OCI-LY3 (cell line): ENCODE results near the gene ZNF692.

ENCODE experiments used
- EZH2phosphoT487 ChIP-seq: fragments of 200-600 bp; shearing (Covaris generic); IDR thresholded peaks from 2 replicates; pipeline ENCODE4 v1.6.1; 2018; ENCODE audit warnings: antibody characterized with exemption, mixed run types, low read depth
- TF ChIP-seq, protein P1 (sequence below): fragments of 200-600, 300-600 bp; sonication (generic); IDR thresholded peaks from 2 replicates; pipeline ENCODE4 v1.5.1; 2014; ENCODE audit warnings: antibody characterized with exemption, low read length, low read depth

GRCh38 chr1:248850124-248850523 lies 8.8 kb downstream of the ZNF692 start:
- TF ChIP-seq, protein P1, sequence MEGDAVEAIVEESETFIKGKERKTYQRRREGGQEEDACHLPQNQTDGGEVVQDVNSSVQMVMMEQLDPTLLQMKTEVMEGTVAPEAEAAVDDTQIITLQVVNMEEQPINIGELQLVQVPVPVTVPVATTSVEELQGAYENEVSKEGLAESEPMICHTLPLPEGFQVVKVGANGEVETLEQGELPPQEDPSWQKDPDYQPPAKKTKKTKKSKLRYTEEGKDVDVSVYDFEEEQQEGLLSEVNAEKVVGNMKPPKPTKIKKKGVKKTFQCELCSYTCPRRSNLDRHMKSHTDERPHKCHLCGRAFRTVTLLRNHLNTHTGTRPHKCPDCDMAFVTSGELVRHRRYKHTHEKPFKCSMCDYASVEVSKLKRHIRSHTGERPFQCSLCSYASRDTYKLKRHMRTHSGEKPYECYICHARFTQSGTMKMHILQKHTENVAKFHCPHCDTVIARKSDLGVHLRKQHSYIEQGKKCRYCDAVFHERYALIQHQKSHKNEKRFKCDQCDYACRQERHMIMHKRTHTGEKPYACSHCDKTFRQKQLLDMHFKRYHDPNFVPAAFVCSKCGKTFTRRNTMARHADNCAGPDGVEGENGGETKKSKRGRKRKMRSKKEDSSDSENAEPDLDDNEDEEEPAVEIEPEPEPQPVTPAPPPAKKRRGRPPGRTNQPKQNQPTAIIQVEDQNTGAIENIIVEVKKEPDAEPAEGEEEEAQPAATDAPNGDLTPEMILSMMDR = no peak
- TF ChIP-seq EZH2phosphoT487 = no peak
